Measurements from ENCODE around the gene UNC45A. TPM values are rescaled to one million over a fixed set of nuclear protein-coding genes. Genes with fewer than 3 reads are reported as not detected.

The UNC45A gene
- total and polyA plus RNA-seq, 2 experiments from 2014 or later, result 55.2 to 55.3 TPM

DNA sequence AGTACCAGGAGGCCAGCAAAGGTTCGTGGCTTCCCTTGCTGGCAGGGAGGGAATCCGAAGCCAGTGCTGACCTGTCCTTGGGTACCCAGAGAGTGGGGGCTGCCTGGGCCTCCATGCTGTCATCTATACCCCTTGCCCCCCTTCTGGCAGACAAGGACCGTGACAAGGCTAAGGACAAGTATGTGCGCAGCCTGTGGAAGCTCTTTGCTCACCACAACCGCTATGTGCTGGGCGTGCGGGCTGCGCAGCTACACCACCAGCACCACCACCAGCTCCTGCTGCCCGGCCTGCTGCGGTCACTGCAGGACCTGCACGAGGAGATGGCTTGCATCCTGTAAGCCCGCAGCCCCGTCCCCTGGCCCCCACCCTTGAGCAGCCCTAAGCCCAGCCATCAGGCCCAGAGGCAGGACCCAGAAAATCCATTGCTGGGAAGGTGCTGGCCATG is 48.0 kb upstream of the UNC45A start:
- DNase-seq (ENCODE audit: low spot score), result no peak
- H2AFZ ChIP-seq, result no peak overlapping the region
- no peaks in the 10 kb centered on the region for H3K9me3 ChIP-seq (ENCODE audit: low read depth)
- H3K4me3 ChIP-seq, result no peak overlapping the region
- no peaks in the 10 kb centered on the region for H3K27me3 ChIP-seq
- no peaks in the 10 kb centered on the region for H3K36me3 ChIP-seq (replicated peaks; ENCODE audit: insufficient read depth, low read depth)
- peaks cover 28% of the 10 kb centered on the region for H3K4me1 ChIP-seq (ENCODE audit: insufficient read depth)
- 96% methylated on average over 6 of the region's 13 CpGs for WGBS (ENCODE audit: low lambda C conversion rate, missing lambda C conversion rate)
- no peak overlapping the region for H3K27ac ChIP-seq
- H3K4me2 ChIP-seq, result no peak overlapping the region
- TF ChIP-seq EZH2phosphoT487 (IDR thresholded peaks at IDR 0.05; ENCODE audit: low read depth, severe bottlenecking, unreplicated experiment) (no peak), EZH2 (IDR thresholded peaks at IDR 0.05; ENCODE audit: borderline replicate concordance) (no peak)
- TF ChIP-seq, protein P1, sequence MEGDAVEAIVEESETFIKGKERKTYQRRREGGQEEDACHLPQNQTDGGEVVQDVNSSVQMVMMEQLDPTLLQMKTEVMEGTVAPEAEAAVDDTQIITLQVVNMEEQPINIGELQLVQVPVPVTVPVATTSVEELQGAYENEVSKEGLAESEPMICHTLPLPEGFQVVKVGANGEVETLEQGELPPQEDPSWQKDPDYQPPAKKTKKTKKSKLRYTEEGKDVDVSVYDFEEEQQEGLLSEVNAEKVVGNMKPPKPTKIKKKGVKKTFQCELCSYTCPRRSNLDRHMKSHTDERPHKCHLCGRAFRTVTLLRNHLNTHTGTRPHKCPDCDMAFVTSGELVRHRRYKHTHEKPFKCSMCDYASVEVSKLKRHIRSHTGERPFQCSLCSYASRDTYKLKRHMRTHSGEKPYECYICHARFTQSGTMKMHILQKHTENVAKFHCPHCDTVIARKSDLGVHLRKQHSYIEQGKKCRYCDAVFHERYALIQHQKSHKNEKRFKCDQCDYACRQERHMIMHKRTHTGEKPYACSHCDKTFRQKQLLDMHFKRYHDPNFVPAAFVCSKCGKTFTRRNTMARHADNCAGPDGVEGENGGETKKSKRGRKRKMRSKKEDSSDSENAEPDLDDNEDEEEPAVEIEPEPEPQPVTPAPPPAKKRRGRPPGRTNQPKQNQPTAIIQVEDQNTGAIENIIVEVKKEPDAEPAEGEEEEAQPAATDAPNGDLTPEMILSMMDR (IDR thresholded peaks at IDR 0.05; ENCODE audit: poor library complexity), result no peak
- H4K20me1 ChIP-seq (ENCODE audit: insufficient read depth, poor library complexity, severe bottlenecking), result no peaks in the 10 kb centered on the region
- H3K9me2 ChIP-seq (replicated peaks; ENCODE audit: insufficient read depth), result no peaks in the 10 kb centered on the region
- no peaks in the 10 kb centered on the region for H3K79me2 ChIP-seq

GRCh38 chr15:90889313-90889730 is 45.8 kb upstream of the UNC45A start:
- no peaks in the 10 kb centered on the region for H3K79me2 ChIP-seq
- 89% methylated on average over 18 of the region's 18 CpGs for WGBS (ENCODE audit: low lambda C conversion rate, missing lambda C conversion rate)
- H2AFZ ChIP-seq, result no peak overlapping the region

GRCh38 chr15:90889736-90890456 is 45.2 kb upstream of the UNC45A start:
- Histone ChIP-seq H3K36me3 (replicated peaks; ENCODE audit: insufficient read depth, low read depth) (no peaks in the 10 kb centered on the region), H4K20me1 (ENCODE audit: insufficient read depth, poor library complexity, severe bottlenecking) (no peaks in the 10 kb centered on the region), H2AFZ (no peak overlapping the region), H3K9me2 (replicated peaks; ENCODE audit: insufficient read depth) (no peaks in the 10 kb centered on the region), H3K4me3 (no peak overlapping the region), H3K4me1 (ENCODE audit: insufficient read depth) (peaks cover 9% of the 10 kb centered on the region), H3K9me3 (ENCODE audit: low read depth) (no peaks in the 10 kb centered on the region), H3K27me3 (no peaks in the 10 kb centered on the region), H3K4me2 (no peak overlapping the region), H3K79me2 (no peaks in the 10 kb centered on the region), H3K27ac (no peak overlapping the region)
- TF ChIP-seq, protein P1 (IDR thresholded peaks at IDR 0.05; ENCODE audit: poor library complexity), result no peak
- TF ChIP-seq EZH2 (IDR thresholded peaks at IDR 0.05; ENCODE audit: borderline replicate concordance) (no peak), EZH2phosphoT487 (IDR thresholded peaks at IDR 0.05; ENCODE audit: low read depth, severe bottlenecking, unreplicated experiment) (no peak)
- 85% methylated on average over 19 of the region's 31 CpGs for WGBS (ENCODE audit: low lambda C conversion rate, missing lambda C conversion rate)
- DNase-seq (ENCODE audit: low spot score), result no peak

More at GRCh38 chr15:90889313-90889730, 45.8 kb upstream of the UNC45A start:
- Histone ChIP-seq H3K4me2 (no peak overlapping the region), H3K4me1 (ENCODE audit: insufficient read depth) (peaks cover 15% of the 10 kb centered on the region), H3K27me3 (no peaks in the 10 kb centered on the region), H3K4me3 (no peak overlapping the region), H4K20me1 (ENCODE audit: insufficient read depth, poor library complexity, severe bottlenecking) (no peaks in the 10 kb centered on the region), H3K36me3 (replicated peaks; ENCODE audit: insufficient read depth, low read depth) (no peaks in the 10 kb centered on the region), H3K27ac (no peak overlapping the region), H3K9me3 (ENCODE audit: low read depth) (no peaks in the 10 kb centered on the region), H3K9me2 (replicated peaks; ENCODE audit: insufficient read depth) (no peaks in the 10 kb centered on the region)
- no peak for DNase-seq (ENCODE audit: low spot score)
- TF ChIP-seq EZH2 (IDR thresholded peaks at IDR 0.05; ENCODE audit: borderline replicate concordance) (no peak), EZH2phosphoT487 (IDR thresholded peaks at IDR 0.05; ENCODE audit: low read depth, severe bottlenecking, unreplicated experiment) (no peak)
- TF ChIP-seq, protein P1 (IDR thresholded peaks at IDR 0.05; ENCODE audit: poor library complexity), result no peak
